GM10847 (cell line): ENCODE results near the gene UCK2.

Experiments
- POLR2A ChIP-seq: IDR thresholded peaks from 2 replicates; pipeline ENCODE4 v1.6.1; 2011; ENCODE audit not compliant: insufficient read length; ENCODE audit errors: extremely low read depth

UCK2 gene

DNA sequence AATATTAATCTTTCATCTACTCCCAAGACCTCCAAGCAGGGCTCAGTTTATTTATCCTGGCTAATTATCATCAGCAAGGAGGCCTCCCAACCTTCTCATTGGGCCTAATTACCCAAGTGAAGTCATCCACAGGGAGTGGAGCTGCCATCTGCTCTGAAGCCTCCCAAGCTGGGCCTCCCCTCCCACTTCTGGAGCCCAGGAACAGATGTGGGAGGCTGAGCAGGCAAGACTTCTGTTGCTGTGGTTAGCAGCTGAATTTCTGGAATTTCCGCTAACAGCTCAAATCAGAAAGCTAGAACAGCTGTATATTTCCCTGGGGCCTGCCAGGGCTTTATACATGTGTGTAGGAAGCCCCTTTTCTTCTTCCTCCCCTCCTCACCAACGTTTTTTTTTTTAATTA is 127.5 kb downstream of the UCK2 start:
- TF ChIP-seq POLR2A: no peak

DNA sequence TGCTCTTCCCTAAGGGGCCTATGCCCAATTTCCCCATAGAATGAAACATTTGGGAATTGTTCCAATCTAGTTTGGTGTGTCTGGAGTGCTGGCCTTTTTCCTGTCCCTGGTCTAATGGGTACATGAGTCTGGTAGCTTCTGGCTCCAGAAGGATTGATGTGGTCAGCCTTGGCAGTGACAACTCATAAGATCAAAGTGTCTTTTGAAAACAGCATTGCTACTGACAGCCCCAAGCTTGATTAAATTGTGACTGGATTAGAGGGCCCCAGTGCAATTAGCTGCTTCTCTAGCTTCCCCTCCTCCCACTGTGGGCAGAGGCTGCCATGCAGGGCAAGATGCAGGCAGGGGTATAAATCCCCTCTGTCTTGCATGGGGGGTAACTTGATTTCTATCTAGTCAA is 130.9 kb downstream of the UCK2 start:
- no peak for TF ChIP-seq POLR2A

DNA sequence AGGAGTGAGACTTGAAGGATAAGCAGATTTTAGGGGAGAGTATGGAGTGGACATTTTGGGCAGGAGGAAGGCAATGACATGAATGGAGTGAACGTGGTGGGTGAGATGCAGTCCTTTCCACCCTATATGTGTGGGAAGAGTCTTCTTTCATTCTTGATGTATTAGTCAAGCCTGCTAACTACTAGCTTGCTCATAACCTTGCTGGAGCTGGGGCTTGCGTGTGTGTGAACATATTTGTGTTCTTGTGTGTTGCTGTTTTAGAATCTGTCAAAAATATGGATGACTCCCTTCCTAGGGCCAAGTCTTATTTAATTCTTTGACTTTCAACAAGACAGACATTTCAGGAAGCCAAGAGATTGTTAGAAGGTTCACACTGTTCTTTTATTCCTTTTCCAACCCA is 132.7 kb downstream of the UCK2 start:
- TF ChIP-seq POLR2A: no peak

DNA sequence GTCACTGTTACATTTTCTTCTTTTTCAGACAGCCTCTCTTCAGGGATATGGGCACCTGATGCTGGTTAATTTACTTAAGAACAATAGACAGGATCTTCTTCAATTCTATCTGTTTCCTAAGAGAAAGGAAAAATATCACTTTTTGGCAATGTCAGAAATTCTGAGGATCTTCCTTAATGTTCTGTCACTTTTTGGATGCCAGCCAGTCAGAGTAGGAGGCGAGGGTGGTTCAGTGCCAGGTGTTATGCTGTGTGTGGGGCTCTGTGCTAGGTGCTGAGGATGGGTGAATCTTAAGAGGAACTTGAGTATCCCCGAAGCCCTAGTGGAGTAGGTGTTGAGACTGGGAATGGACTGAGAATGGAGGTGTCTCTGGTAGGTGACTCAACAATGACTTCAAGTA is 133.5 kb downstream of the UCK2 start:
- no peak for TF ChIP-seq POLR2A
